ENCODE results near the gene PARD6B.

The PARD6B gene, protein sequence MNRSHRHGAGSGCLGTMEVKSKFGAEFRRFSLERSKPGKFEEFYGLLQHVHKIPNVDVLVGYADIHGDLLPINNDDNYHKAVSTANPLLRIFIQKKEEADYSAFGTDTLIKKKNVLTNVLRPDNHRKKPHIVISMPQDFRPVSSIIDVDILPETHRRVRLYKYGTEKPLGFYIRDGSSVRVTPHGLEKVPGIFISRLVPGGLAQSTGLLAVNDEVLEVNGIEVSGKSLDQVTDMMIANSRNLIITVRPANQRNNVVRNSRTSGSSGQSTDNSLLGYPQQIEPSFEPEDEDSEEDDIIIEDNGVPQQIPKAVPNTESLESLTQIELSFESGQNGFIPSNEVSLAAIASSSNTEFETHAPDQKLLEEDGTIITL

DNA sequence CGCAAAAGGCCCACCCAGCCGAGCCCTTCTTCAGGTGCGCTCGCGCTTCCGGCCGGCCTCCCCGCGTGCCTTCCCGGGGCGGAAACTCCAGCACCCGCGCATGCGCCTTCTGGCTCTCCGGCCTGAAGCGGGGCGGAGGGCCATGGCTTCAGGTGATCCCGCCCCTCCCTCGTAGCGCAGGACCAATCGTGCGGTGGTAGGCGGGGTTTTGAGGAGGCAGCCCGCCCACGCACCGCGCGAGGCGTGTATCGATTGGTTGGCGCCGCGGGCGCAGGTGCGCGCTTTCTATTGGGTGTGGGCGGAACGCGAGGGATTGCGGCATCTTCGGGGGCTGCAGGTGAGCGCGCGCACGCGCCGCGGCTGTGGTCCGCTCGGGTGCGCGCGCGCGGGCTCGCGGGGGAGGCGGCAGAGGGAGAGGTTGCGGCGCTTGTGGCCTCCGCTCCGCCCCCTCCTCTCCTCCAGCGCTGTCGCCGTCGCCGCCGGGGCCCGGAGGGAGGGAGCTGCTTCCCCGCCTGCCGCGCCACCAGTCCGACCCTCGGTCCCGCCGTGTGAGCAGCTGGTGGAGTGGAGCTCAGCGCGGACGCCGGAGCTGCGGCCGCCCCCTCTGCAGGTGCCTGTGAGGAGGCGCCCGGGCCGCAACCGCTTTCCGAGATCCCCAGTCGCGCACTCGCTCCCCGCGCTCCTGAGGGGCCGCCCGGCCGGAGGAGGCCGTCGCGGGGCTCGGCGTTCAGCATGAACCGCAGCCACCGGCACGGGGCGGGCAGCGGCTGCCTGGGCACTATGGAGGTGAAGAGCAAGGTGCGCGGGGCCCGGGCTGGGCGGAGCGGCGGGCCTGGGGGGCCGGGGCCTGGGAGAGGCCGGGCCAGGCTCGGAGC, at the start of gene PARD6B:
PARD6B (plus strand) TSS at position 526 of the 875 bp plus-strand sequence; CDS start at position 733, 207 bp downstream.
- TF ChIP-seq GATA2 (IDR thresholded peaks at IDR 0.05; ENCODE audit: low read depth, low read length) (no peak; the same call in 1 of the 2 replicates), GATA3 (IDR thresholded peaks at IDR 0.05; ENCODE audit: low read depth, low read length) (no peak)

DNA sequence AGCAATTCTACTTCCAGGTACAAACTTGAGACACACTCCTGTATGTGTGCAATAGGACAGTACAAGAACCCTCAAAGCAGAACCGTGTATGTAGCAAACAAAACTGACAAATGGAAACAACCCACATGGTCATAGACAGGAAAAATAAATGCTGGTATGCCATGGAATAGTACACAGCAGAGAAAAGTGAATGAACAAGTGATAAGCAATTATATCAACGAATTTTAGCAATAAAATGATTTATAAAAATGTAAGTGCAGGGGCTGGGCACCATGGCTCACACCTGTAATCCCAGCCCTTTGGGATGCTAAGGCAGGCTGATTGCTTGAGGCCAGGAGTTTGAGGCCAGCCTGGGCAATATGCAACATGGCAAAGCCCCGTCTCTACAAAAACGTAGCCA, 49.3 kb upstream of the PARD6B start:
- TF ChIP-seq GATA3 (IDR thresholded peaks at IDR 0.05; ENCODE audit: low read depth, low read length) (no peak), GATA2 (IDR thresholded peaks at IDR 0.05; ENCODE audit: low read depth, low read length) (no peak)

DNA sequence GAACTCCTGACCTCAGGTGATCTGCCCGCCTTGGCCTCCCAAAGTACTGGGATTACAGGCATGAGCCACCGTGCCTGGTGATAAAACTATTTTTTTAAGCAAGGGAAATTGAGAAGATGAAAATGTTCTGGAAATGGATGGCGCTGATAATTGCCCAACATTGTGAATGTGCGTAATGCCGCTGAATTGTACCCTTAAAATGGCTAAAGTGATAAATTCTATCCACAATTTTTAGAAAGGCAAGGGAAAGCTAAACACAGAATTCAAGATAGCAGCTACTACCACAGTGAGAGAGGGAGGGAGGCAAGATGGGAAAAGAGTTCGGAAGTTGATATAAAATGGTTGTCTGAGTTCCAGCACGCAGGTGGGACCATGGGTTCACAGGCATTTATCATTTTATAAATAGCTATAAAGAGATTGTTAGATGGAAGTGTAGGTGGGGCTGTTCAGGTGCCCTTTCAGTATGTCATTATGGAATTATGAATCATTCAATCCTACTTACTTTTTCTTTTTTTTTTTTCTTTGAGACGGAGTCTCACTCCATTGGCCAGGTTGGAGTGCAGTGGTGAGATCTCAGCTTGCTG, 48.3 kb upstream of the PARD6B start:
- TF ChIP-seq GATA3 (IDR thresholded peaks at IDR 0.05; ENCODE audit: low read depth, low read length) (no peak), GATA2 (IDR thresholded peaks at IDR 0.05; ENCODE audit: low read depth, low read length) (no peak)

DNA sequence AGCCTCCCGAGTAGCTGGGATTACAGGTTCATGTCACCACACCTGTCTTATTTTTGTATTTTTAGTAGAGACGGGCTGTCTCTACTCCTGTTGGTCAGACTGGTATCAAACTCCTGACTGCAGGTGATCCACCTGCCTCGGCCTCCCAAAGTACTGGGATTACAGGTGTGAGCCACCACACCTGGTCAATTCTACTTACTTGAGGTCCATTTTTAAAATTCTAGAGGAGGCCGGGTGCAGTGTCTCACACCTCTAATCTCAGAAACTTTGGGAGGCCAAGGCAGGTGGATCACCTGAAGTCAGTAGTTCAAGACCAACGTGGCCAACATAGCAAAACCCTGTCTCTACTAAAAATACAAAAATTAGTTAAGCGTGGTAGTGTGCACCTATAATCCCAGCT, 47.8 kb upstream of the PARD6B start:
- TF ChIP-seq GATA3 (IDR thresholded peaks at IDR 0.05; ENCODE audit: low read depth, low read length) (no peak), GATA2 (IDR thresholded peaks at IDR 0.05; ENCODE audit: low read depth, low read length) (no peak)

DNA sequence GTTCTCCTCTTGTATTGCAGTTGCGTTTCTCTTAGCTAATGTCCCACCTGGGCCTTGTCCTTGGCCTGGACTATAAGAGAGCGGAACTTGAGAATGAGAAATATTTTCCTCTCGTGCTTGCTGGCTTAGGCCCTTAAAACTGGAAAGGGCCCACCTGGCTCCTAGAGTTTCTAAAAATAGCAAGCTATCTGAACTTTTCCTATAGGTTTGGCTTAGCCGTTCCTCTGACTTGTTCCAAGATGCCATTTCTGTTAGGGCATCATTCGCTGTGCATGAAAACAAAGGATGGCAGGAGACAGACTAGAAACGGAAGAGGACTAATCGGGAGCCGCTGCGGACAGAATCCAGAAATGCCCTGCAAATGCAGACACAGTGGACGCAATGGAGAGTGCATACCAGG, 44.6 kb upstream of the PARD6B start:
- no peak for TF ChIP-seq GATA2 (IDR thresholded peaks at IDR 0.05; ENCODE audit: low read depth, low read length)

DNA sequence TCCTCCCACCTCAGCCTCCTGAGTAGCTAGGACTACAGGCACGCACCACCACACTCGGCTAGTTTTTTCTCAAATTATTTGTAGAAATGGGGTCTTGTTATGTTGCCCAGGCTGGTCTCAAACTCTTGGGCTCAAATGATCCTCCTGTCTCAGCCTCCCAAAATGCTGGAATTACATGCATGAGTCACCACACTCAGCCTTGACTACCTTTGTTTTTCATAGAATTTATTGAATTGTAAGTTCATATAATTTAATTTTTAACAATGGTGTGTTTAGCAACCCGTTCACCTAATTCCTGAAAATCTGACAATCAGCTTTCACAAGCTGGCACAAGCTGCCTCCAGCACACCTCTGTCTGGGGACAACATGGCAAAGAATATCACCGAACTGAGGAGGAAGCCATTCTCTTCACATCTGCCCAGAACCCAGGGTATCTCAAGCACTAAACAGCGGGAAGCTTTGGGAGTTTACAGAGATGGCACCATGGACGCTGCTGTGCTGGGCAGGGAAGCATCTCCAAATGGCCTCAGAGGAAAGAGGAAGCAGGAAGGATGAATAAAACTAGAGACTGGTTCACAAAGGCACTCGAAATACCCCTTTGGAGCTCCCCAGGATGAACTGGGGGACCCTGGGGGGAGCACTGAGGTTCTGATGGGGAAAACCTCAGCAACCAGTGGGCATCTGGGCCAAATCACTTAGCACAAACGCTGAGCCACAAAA, 43.0 kb upstream of the PARD6B start:
- TF ChIP-seq GATA3 (IDR thresholded peaks at IDR 0.05; ENCODE audit: low read depth, low read length) (no peak), GATA2 (IDR thresholded peaks at IDR 0.05; ENCODE audit: low read depth, low read length) (no peak)

DNA sequence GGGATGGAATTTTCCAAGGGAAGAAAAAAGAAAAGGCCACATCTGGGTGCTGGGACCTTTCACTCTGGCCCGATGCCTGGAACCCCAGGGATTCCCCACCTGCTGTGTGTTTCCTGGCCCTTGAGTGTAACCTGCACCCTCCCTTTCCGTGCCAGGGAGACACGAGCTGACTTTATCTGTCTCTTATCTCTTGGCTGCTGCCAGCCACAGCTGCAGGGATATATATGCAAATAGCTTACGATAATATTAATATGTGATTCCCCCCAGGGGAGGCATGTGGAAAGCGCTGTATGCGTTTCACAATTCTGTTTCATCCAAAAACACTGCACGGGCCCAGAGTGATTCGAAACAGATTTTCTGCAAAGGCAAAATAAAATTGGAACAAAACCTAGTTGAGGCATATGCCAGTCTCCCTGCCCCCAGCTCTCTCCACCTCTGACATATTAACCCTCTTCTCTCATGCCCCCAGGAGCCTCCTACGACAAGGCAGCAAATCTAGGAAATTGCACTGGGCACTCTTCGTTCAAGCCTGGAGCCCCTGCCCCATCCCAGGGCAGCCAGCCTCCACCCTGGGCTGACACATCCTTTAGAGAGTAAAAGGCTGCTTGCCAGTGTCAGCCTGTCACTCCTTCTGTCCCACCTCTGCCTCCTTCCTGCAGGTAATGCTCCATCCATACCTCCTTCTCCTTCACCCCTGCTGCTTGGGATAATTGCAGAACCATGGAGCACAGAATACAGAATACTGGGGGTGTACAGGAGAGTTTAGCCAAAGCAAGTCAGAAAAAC, 41.3 kb upstream of the PARD6B start:
- TF ChIP-seq GATA2 (IDR thresholded peaks at IDR 0.05; ENCODE audit: low read depth, low read length) (peak; percentile 99), GATA3 (IDR thresholded peaks at IDR 0.05; ENCODE audit: low read depth, low read length) (peak; percentile 92)

DNA sequence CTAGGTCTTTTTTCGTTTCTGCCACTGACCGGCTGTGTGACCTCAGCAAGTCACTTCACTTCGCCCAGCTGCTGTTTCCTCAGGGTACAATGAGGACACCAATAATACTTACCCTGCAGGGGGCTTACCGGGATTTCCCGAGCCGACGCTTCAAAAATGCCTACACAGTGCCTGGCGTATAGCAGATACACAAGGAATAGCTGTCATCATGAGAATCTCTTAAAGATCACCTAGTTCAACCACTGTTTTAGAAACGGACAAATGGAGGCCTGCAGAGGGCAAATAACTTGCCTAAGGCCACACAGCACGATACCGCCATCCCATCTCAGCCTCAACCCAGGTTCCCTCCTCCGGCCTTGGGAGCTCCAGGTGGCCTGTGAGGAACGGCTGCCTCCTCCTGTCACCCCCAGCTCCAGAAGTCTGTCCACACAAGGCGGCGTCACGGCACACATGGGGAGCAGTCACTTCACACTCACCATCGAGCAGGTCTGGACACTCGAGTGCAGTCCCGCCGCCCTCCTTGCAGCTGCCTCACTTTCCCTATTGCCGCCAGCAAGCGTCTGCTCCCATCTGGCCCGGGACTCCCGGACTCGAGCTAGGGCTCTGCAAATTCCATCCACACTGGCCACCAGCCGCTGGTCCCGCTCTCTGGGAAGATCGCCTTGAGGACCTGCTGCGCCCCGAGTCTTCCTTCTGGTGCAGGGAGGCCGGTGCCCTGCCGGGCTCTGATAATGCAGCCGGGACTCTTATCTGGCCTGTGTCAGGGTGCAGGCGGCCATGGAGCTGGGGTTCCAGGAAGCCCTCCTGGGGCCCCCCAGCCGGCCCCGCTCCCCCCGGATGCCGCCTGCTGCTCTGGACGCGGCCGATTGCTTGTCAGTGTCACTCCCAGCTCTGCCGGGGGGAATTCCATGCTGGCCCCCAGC, 40.5 kb upstream of the PARD6B start, which contains the start of gene RIPOR3:
RIPOR3 (minus strand) TSS at position 893 of the 923 bp plus-strand sequence; CDS start at position 479, 414 bp downstream.
- 0 out of 2 replicates have a peak, but pooled peaks have one; percentile 3 for TF ChIP-seq GATA2 (IDR thresholded peaks at IDR 0.05; ENCODE audit: low read depth, low read length)
- no peak for TF ChIP-seq GATA3 (IDR thresholded peaks at IDR 0.05; ENCODE audit: low read depth, low read length)

DNA sequence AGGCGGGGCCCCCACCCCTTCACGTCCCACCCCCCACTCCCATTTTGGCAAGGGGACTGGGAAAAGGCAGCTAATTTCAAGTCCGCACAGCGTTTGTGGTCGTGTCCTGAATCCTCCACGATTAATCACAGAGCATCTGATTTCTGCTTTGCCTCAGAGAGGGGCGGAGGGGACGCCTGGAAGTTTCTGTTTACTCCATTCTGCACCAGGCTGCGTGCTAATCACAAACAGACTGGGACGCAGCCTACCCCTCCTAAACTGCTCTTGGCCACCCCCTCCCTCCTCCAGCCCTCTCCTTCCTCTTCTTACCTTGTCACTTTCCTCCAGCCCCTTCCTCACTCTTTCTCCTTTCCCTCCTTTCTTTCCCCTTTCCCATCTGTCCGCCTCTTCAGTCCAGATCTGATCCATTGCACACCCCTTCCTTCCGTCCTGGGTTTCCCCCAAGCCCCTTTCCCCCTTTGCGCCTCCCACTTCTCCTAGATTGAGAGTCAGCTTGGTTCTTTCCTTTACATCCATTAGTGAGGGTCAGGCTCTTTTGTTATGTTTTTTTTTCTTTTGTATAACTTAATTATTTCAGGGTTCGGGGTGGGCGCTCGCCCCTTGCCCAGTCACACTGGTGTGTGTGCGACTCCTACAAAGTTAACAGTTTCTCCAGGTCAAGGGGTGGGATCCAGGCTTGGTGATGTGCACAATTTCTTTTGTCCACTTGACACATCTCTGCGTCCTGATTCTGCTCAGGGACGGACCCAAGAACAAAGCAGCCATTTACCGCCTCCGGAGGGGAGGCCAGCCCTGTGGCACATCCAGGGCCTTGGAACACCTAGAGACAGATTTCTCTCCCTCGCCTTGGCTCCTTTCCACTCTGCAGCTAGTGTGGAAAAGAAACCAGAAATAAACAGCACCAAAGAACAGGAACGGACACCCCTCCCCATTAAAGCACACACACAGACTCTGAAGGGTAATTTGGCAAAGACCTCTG, 39.5 kb upstream of the PARD6B start:
- TF ChIP-seq GATA3 (IDR thresholded peaks at IDR 0.05; ENCODE audit: low read depth, low read length): no peak
- peak; percentile 45; the same call in 1 of the 2 replicates for TF ChIP-seq GATA2 (IDR thresholded peaks at IDR 0.05; ENCODE audit: low read depth, low read length)

DNA sequence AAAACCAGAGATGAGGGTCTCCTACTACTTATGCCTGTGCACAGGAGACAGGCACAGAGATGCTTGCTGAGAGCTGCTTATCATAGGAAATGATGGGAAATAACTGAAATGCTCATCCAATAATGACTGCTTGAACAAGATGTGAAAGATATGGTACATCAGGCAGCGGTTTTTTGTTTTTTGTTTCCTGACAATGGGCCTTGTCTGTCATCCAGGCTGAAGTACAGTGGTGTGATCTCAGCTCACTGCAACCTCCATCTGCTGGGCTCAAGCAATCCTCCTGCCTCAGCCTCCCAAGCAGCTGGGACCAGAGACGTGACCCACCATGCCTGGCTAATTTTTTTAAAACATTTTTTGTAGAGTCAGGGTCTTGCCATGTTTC, 38.8 kb upstream of the PARD6B start:
- TF ChIP-seq GATA3 (IDR thresholded peaks at IDR 0.05; ENCODE audit: low read depth, low read length) (peak; percentile 77), GATA2 (IDR thresholded peaks at IDR 0.05; ENCODE audit: low read depth, low read length) (peak; percentile 89)

DNA sequence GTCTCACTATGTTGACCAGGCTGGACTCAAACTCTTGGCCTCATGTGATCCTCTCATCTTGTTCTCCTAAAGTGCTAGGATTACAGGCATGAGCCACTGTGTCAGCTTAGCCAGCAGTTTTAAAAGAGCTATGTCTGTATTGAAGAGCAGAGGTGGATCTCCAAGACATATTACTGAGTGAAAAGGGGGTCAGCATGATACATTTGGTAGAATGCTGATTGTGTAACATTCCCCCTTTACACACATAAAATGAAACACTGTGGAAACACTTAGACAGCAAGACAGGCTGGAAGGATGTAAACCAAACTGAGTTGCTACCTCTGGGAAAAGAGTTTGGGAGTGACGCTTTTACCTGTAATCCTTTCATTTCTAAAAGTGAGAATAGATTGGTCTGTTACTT, 38.4 kb upstream of the PARD6B start:
- no peak for TF ChIP-seq GATA3 (IDR thresholded peaks at IDR 0.05; ENCODE audit: low read depth, low read length)
